Subcutaneous abdominal adipose tissue (tissue), 5 donors: ENCODE measurements around the gene NUP160.
"Not testable (repeated sequence)": the region's sequence is repeated elsewhere in the genome, so short reads cannot be mapped to it uniquely, and the experiment has no call there.

Source experiments
- H3K27ac ChIP-seq: one replicate; pipeline ENCODE4 v1.7.0; 2013; ENCODE audit warnings: low read depth, mild to moderate bottlenecking, inconsistent platforms, low read length, moderate library complexity
- H3K27me3 ChIP-seq, 5 donors: one replicate each; pipeline ENCODE4 v1.7.0; 2013; ENCODE audit warnings: low read length in 5 of 5, inconsistent platforms in 1 of 5; ENCODE audit not compliant: control insufficient read depth in 5 of 5, insufficient read depth in 4 of 5
- H3K36me3 ChIP-seq, 5 donors: one replicate each; pipeline ENCODE4 v1.7.0; 2013; ENCODE audit warnings: low read length in 5 of 5; ENCODE audit not compliant: control insufficient read depth in 5 of 5, insufficient read depth in 5 of 5
- H3K4me1 ChIP-seq, 5 donors: one replicate each; pipeline ENCODE4 v1.7.0; 2013; ENCODE audit warnings: low read length in 5 of 5, mild to moderate bottlenecking in 3 of 5, moderate library complexity in 1 of 5; ENCODE audit not compliant: control insufficient read depth in 5 of 5, insufficient read depth in 5 of 5
- H3K4me3 ChIP-seq, 5 donors: one replicate each; pipeline ENCODE4 v1.7.0; 2013; ENCODE audit warnings: low read length in 5 of 5, low read depth in 1 of 5
- H3K9ac ChIP-seq, 5 donors: one replicate each; pipeline ENCODE4 v1.7.0; 2013; ENCODE audit warnings: low read length in 5 of 5, mild to moderate bottlenecking in 4 of 5, moderate library complexity in 3 of 5
- H3K9me3 ChIP-seq, 5 donors: one replicate each; pipeline ENCODE4 v1.7.0; 2013; ENCODE audit warnings: low read length in 5 of 5; ENCODE audit not compliant: control insufficient read depth in 5 of 5
- donor health status: healthy.
- donor health status: healthy.
- donor health status: healthy.
- donor health status: healthy.
- donor health status: healthy.

Gene NUP160

GRCh38 chr11:47847892-47848699 is at the start of gene NUP160:
NUP160 (minus strand) TSS chr11:47848350; CDS start chr11:47848318, 32 bp downstream.
- H3K27me3 ChIP-seq: no peaks in the 10 kb centered on the region
- peaks cover under 1 to 17% (median 2%) of the 10 kb centered on the region in 5 donors for H3K36me3 ChIP-seq
- peak within 1 kb of the TSS; percentile 86 to 95 (median 90) for H3K9ac ChIP-seq
- peak within 1 kb of the TSS; percentile 80 for H3K27ac ChIP-seq
- peak within 1 kb of the TSS; percentile 83 to 100 (median 92) for H3K4me3 ChIP-seq
- no peaks in the 10 kb centered on the region for H3K9me3 ChIP-seq
- H3K4me1 ChIP-seq: peaks cover 1 to 30% (median 21%) of the 10 kb centered on the region in 5 donors

- Histone ChIP-seq H3K4me3 (no peak overlapping the region), H3K9ac (no peak overlapping the region), H3K36me3 (no peaks in the 10 kb centered on the region), H3K4me1 (no peaks in the 10 kb centered on the region), H3K27me3 (no peaks in the 10 kb centered on the region), H3K9me3 (no peaks in the 10 kb centered on the region), H3K27ac (no peak overlapping the region)
These were observed 48.0 kb upstream of the NUP160 start for GRCh38 chr11:47896199-47896598.

- Histone ChIP-seq H3K36me3 (no peaks in the 10 kb centered on the region), H3K9ac (no peak overlapping the region), H3K27ac (no peak overlapping the region), H3K9me3 (no peaks in the 10 kb centered on the region), H3K4me1 (peaks cover 0 to 6% (median 0%) of the 10 kb centered on the region in 5 donors), H3K4me3 (no peak overlapping the region), H3K27me3 (no peaks in the 10 kb centered on the region)
These were observed 46.9 kb upstream of the NUP160 start for GRCh38 chr11:47895035-47895434.

GRCh38 chr11:47892546-47893276 is 44.6 kb upstream of the NUP160 start:
- peaks cover 0 to 10% (median 0%) of the 10 kb centered on the region in 5 donors for H3K4me1 ChIP-seq
- not testable (repeated sequence) for H3K4me3 ChIP-seq, H3K9ac ChIP-seq, H3K27me3 ChIP-seq, H3K36me3 ChIP-seq, H3K9me3 ChIP-seq, H3K27ac ChIP-seq

GRCh38 chr11:47891886-47892285 is 43.7 kb upstream of the NUP160 start:
- Histone ChIP-seq H3K9ac (no peak overlapping the region), H3K4me3 (no peak overlapping the region), H3K27ac (no peak overlapping the region), H3K36me3 (no peaks in the 10 kb centered on the region), H3K4me1 (peaks cover 0 to 10% (median 0%) of the 10 kb centered on the region in 5 donors), H3K9me3 (no peaks in the 10 kb centered on the region), H3K27me3 (no peaks in the 10 kb centered on the region)

- Histone ChIP-seq H3K9ac (no peak overlapping the region), H3K27ac (no peak overlapping the region), H3K4me3 (no peak overlapping the region), H3K4me1 (peaks cover 0 to 19% (median 9%) of the 10 kb centered on the region in 5 donors), H3K27me3 (no peaks in the 10 kb centered on the region), H3K36me3 (no peaks in the 10 kb centered on the region), H3K9me3 (no peaks in the 10 kb centered on the region)
These were observed 41.7 kb upstream of the NUP160 start for GRCh38 chr11:47889714-47890441.

- Histone ChIP-seq H3K4me1 (peaks cover 0 to 19% (median 9%) of the 10 kb centered on the region in 5 donors), H3K9me3 (no peaks in the 10 kb centered on the region), H3K9ac (no peak overlapping the region), H3K4me3 (no peak overlapping the region), H3K27ac (no peak overlapping the region), H3K27me3 (no peaks in the 10 kb centered on the region), H3K36me3 (no peaks in the 10 kb centered on the region)
These were observed 39.9 kb upstream of the NUP160 start for GRCh38 chr11:47887910-47888569.

- H3K36me3 ChIP-seq: no peaks in the 10 kb centered on the region
- peak overlapping the region; percentile 32 for H3K27ac ChIP-seq
- no peak overlapping the region for H3K4me3 ChIP-seq
- no peaks in the 10 kb centered on the region for H3K27me3 ChIP-seq
- H3K9ac ChIP-seq: no peak overlapping the region
- H3K4me1 ChIP-seq: peaks cover 0 to 19% (median 10%) of the 10 kb centered on the region in 5 donors
- H3K9me3 ChIP-seq: no peaks in the 10 kb centered on the region
These were observed 37.9 kb upstream of the NUP160 start for GRCh38 chr11:47886096-47886495.

- H3K9ac ChIP-seq, H3K4me3 ChIP-seq, H3K27me3 ChIP-seq, H3K27ac ChIP-seq, H3K36me3 ChIP-seq, H3K9me3 ChIP-seq: not testable (repeated sequence)
- H3K4me1 ChIP-seq: peaks cover 0 to 17% (median 13%) of the 10 kb centered on the region in 5 donors
These were observed 34.3 kb upstream of the NUP160 start for GRCh38 chr11:47882437-47882836.
